ENCODE results near the gene CD53. TPM values are rescaled to one million over a fixed set of nuclear protein-coding genes. Genes with fewer than 3 reads are reported as not detected.
"Not testable (repeated sequence)": the region's sequence is repeated elsewhere in the genome, so short reads cannot be mapped to it uniquely, and the experiment has no call there.

Gene CD53
- total RNA-seq, 2 experiments from 2014 or later = 657 to 659 TPM

- peaks cover 20% of the 10 kb centered on the region for H3K9me3 Mint-ChIP-seq
These were observed 56.0 kb downstream of the CD53 start for GRCh38 chr1:110928904-110929303.

GRCh38 chr1:110931097-110931496 is 58.1 kb downstream of the CD53 start:
- H3K27me3 Mint-ChIP-seq; DNase-seq; H3K4me1 Mint-ChIP-seq; H3K36me3 Mint-ChIP-seq (ENCODE audit: low read depth); CTCF ChIA-PET; H3K27ac Mint-ChIP-seq; POLR2A ChIA-PET; H3K4me3 Mint-ChIP-seq: not testable (repeated sequence)
- H3K9me3 Mint-ChIP-seq = peaks cover 28% of the 10 kb centered on the region

More at GRCh38 chr1:110928904-110929303, 56.0 kb downstream of the CD53 start:
- DNase-seq = no peak
- peaks cover 2% of the 10 kb centered on the region for H3K36me3 Mint-ChIP-seq (ENCODE audit: low read depth)
- H3K27ac Mint-ChIP-seq = no peak overlapping the region
- peaks cover 9% of the 10 kb centered on the region for H3K27me3 Mint-ChIP-seq
- ChIA-PET CTCF (no interaction called here), POLR2A (interaction anchor here (1.5 kb wide), 1 partner anchor 54 kb away, joined by 5 read pairs; no protein-coding TSS in a partner anchor)
- H3K4me3 Mint-ChIP-seq = no peak overlapping the region
- H3K4me1 Mint-ChIP-seq = no peaks in the 10 kb centered on the region

- H3K4me3 Mint-ChIP-seq = no peak overlapping the region
- no peaks in the 10 kb centered on the region for H3K4me1 Mint-ChIP-seq
- peaks cover 19% of the 10 kb centered on the region for H3K9me3 Mint-ChIP-seq
- H3K27ac Mint-ChIP-seq = no peak overlapping the region
- ChIA-PET POLR2A (no interaction called here), CTCF (no interaction called here)
- DNase-seq = no peak
- peaks cover 12% of the 10 kb centered on the region for H3K36me3 Mint-ChIP-seq (ENCODE audit: low read depth)
- peaks cover 4% of the 10 kb centered on the region for H3K27me3 Mint-ChIP-seq
These were observed 63.6 kb downstream of the CD53 start for GRCh38 chr1:110936567-110936966.

- ChIA-PET CTCF (interaction anchor here (0.7 kb wide), 1 partner anchor 16 kb away, joined by 3 read pairs; no protein-coding TSS in a partner anchor), POLR2A (no interaction called here)
- peaks cover 2% of the 10 kb centered on the region for H3K27me3 Mint-ChIP-seq
These were observed 71.9 kb downstream of the CD53 start for GRCh38 chr1:110944806-110945205.

GRCh38 chr1:110945626-110946025 is 72.7 kb downstream of the CD53 start:
- Mint-ChIP-seq H3K4me1 (peaks cover 4% of the 10 kb centered on the region), H3K27ac (no peak overlapping the region), H3K27me3 (peaks cover under 1% of the 10 kb centered on the region), H3K4me3 (no peak overlapping the region), H3K9me3 (peaks cover 13% of the 10 kb centered on the region), H3K36me3 (ENCODE audit: low read depth) (peaks cover 45% of the 10 kb centered on the region)
- POLR2A ChIA-PET = no interaction called here
- no peak for DNase-seq
- CTCF ChIA-PET = no interaction called here

More at GRCh38 chr1:110944806-110945205, 71.9 kb downstream of the CD53 start:
- Mint-ChIP-seq H3K27ac (no peak overlapping the region), H3K4me3 (no peak overlapping the region), H3K36me3 (ENCODE audit: low read depth) (peaks cover 37% of the 10 kb centered on the region), H3K4me1 (no peaks in the 10 kb centered on the region), H3K9me3 (peaks cover 8% of the 10 kb centered on the region)
- DNase-seq = no peak

GRCh38 chr1:110948038-110948810 is 75.3 kb downstream of the CD53 start:
- ChIA-PET POLR2A (interaction anchor here (0.9 to 1.3 kb wide), 2 partner anchors 16 to 39 kb away, joined by 3 to 5 read pairs; partner anchors contain the start of gene LRIF1), CTCF (no interaction called here)
- Mint-ChIP-seq H3K9me3 (peaks cover 15% of the 10 kb centered on the region), H3K4me1 (peaks cover 7% of the 10 kb centered on the region), H3K4me3 (no peak overlapping the region), H3K27ac (no peak overlapping the region), H3K36me3 (ENCODE audit: low read depth) (peaks cover 68% of the 10 kb centered on the region), H3K27me3 (no peaks in the 10 kb centered on the region)
- DNase-seq = no peak

Other genes starting within 250 kb of the CD53 start
- gene KCNA3, start 198.2 kb upstream of the CD53 start, total RNA-seq = 10 to 100 TPM; 84.9 to 86.2 TPM
- gene LRIF1, start 90.8 kb downstream of the CD53 start, total RNA-seq = 10 to 100 TPM; 25.7 to 26.9 TPM

All from activated CD4-positive, alpha-beta memory T cell treated with anti-CD3 and anti-CD28 coated beads, Interleukin-2, amount 10 ng/mL, durations not matched to agents 7 days and 5 days (primary cell).